Gastroesophageal sphincter (tissue), 3 donors: ENCODE data around the gene CTSA.

ENCODE experiments used
- EP300 ChIP-seq: sonication (generic); formaldehyde crosslinking; IDR thresholded peaks from one replicate; pipeline ENCODE4 v1.6.1; 2017; ENCODE audit warnings: antibody characterized with exemption, mild to moderate bottlenecking
- POLR2A ChIP-seq, 2 donors: fragments of 450-650 bp; IDR thresholded peaks; one replicate each; pipeline ENCODE4 v1.6.1; 2017; ENCODE audit warnings: antibody characterized with exemption in 2 of 2, mild to moderate bottlenecking in 2 of 2, moderate library complexity in 1 of 2
- POLR2AphosphoS5 ChIP-seq: sonication (generic); formaldehyde crosslinking; IDR thresholded peaks from one replicate; pipeline ENCODE4 v1.6.1; 2017; ENCODE audit warnings: antibody characterized with exemption
- TF ChIP-seq, protein P1 (sequence below), 4 experiments: fragments of 200-600 bp in 2 of 4; fragments of 450-650 bp in 2 of 4; sonication (generic) in 1 of 4; IDR thresholded peaks; one replicate each; pipeline ENCODE4 v1.5.1; 2017 to 2019; ENCODE audit warnings: antibody characterized with exemption in 4 of 4, mild to moderate bottlenecking in 2 of 4, moderate library complexity in 2 of 4

DNA sequence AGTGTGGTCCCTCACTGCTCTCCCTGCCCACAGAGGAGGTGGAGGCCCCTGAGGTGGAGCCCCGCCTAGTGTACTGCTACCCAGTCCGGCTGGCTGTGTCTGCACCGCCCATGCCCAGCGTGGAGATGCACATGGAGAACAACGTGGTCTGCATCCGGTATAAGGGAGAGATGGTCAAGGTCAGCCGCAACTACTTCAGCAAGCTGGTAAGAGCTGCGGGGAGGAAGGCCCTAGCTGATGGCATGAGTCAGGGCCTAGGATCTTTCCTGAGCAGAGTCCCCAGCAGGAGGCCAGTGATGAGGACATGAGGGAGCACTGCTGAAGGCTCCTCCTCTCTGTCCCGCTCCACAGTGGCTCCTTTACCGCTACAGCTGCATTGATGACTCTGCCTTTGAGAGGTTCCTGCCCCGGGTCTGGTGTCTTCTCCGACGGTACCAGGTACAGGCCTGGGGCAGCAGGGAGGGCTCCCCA, 54.6 kb downstream of the CTSA start:
- TF ChIP-seq, protein P1, sequence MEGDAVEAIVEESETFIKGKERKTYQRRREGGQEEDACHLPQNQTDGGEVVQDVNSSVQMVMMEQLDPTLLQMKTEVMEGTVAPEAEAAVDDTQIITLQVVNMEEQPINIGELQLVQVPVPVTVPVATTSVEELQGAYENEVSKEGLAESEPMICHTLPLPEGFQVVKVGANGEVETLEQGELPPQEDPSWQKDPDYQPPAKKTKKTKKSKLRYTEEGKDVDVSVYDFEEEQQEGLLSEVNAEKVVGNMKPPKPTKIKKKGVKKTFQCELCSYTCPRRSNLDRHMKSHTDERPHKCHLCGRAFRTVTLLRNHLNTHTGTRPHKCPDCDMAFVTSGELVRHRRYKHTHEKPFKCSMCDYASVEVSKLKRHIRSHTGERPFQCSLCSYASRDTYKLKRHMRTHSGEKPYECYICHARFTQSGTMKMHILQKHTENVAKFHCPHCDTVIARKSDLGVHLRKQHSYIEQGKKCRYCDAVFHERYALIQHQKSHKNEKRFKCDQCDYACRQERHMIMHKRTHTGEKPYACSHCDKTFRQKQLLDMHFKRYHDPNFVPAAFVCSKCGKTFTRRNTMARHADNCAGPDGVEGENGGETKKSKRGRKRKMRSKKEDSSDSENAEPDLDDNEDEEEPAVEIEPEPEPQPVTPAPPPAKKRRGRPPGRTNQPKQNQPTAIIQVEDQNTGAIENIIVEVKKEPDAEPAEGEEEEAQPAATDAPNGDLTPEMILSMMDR (IDR thresholded peaks at IDR 0.05) = no peak
- TF ChIP-seq POLR2A (IDR thresholded peaks at IDR 0.05) = no peak
- no peak for TF ChIP-seq EP300
- TF ChIP-seq POLR2AphosphoS5 = no peak
